ENCODE data around the gene KRT4. TPM values are rescaled to one million over a fixed set of nuclear protein-coding genes. Genes with fewer than 3 reads are reported as not detected.
"Not testable (repeated sequence)": the region's sequence is repeated elsewhere in the genome, so short reads cannot be mapped to it uniquely, and the experiment has no call there.

KRT4 gene
- total RNA-seq, 1 experiment from 2014 or later, result not detected

DNA sequence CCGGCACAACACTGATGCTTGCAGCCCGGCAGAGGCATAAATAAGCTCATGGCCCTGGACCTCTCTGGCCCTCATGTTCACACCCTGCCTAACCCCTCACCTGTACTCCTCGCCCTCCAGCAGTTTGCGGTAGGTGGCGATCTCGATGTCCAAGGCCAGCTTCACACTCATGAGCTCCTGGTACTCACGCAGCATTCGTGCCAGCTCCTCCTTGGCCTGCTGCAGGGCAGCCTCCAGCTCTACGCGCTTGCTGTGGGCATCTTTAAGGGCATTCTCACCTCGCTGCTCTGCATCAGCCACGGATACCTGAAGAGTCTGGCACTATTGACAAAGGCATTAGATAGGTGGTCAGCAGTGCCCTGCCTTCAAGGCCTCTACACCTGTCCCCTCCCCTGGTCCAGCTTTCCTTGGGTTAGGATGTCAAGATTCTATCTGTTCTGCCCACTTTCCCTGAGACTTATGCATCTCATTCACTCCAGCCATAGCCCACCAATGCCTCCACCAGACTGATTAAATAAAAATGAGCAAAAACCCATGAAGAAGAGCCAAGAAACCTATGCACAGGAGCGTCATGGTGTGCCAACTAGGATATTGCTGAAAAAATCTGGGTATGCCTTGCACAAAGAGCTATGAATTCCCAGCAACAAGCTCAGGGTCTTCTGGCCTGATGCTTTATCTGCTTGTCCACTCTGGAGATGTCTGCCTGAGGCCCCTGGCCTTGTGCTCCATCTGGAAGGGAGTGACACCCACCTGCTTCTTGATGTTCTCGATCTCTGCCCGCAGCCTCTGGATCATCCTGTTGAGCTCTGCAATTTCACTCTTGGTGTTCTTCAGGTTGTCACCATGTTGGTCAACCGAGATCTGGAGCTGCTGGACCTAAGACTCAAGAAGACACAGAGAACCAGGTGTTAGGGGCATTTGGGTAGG, 6.1 kb downstream of the KRT4 start:
- no peak for DNase-seq (ENCODE audit: low read depth)

DNA sequence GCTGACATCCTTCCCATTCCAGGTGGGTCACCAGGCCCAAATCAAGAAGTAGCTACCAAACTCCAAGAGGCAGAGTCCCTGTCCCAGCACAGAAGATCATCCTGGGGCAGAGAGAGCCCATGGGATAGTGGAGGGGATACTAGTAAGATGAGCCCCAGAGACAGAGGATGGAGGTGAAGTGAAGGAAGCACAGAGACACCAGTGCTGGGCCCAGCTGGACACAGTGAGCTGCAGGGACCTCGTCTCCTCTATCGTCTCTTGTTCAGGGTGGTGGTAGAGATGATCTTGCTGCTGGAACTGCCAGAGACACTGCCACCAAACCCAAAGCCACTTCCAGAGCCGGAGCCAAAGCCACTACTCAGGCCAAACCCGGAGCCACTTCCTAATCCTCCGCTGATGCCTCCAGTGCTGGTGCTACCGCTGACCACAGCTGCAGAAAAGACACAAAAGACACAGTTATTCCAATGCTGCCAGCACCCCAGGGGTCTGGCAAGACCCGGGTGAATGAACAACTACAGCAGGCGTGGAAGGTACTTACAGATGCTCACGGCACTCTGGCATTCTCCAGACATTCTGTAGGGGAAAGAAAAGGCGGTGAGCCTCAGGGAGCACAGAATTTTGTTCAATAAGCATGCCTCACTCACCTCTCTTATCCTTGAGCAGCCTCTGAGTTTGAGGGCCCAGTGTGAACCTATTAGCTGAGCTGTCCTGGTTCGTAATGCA, 6.9 kb downstream of the KRT4 start:
- no peak for DNase-seq (ENCODE audit: low read depth)

- no peak for DNase-seq (ENCODE audit: low read depth)
These were observed 7.6 kb downstream of the KRT4 start for GRCh38 chr12:52806169-52806811.

GRCh38 chr12:52805739-52806138, 8.2 kb downstream of the KRT4 start:
- DNase-seq (ENCODE audit: low read depth), result no peak

DNA sequence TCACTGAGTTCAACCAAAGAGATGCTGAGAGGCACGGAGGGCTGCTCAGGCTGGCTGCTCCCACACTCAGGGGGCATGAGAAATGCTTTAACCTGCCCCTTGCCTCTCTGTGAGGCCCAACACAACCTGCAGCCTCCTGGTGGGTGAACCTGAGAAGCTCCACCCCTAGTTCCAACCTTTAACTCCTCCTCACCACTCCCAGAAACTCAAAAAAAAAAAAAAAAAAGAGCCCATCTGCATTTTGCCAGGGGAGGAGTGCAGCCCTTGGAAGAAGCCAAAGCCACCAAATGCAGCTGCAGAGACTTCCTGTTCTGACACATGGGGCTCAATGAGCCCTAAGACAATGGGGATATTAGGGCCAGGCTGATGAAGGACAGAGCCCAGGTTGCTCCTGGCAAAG, 8.9 kb downstream of the KRT4 start:
- DNase-seq (ENCODE audit: low read depth), result no peak

GRCh38 chr12:52802442-52802841, 11.5 kb downstream of the KRT4 start:
- DNase-seq (ENCODE audit: low read depth), result no peak

DNA sequence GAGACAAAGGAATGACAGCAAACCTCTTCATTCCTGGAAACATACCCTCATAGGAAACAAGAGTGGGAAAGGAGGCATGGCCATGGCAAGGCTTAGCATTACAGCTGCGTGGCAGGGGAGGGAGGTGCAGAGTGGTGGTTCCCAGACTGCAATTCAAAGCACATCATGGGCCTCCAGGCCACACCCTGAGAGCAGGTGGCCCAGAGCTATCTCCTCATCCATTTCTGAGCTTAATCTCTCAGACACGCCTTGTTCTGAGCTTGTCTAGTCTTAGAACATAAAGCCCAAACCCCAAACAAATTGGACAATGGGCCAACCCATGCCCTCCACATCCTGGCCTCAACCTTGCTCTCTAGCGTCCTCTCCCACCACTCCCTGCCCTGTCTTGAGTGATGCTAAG, 12.1 kb downstream of the KRT4 start:
- DNase-seq (ENCODE audit: low read depth), result no peak

DNA sequence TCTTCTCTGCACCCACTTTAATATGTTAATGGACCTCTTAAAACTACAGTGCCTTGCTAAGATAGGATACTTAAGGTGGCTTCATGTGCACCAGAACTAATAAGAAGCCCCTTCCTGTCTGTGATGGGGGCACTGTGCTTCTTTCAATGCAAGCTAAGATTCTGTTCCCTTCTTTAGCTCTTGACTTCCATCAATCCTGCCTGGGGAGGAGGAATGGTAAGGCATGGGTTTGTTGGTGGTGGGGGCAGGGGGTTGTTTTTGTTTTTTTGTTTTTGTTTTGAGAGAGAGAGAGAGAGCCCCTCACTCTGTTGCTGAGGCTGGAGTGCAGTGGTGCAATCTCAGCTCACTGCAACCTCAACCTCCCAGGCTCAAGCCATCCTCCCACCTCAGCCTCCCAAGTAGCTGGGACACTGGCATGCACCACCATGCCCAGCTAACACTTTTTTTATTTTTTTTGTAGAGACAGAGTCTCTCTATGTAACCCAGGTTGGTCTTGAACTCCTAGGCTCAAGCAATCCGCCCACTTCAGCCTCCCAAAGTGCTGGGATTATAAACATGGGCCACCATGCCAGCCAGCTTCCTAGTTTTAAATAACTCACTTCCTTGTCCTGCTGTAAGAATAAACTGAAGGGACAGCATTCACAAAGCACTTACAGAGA, 13.5 kb downstream of the KRT4 start:
- DNase-seq (ENCODE audit: low read depth), result no peak

- DNase-seq (ENCODE audit: low read depth), result no peak
These were observed 14.3 kb downstream of the KRT4 start for GRCh38 chr12:52799505-52800211.

GRCh38 chr12:52798671-52799504, 15.0 kb downstream of the KRT4 start:
- peak; percentile 76 for DNase-seq (ENCODE audit: low read depth)

- peak; percentile 61 for DNase-seq (ENCODE audit: low read depth)
These were observed 15.8 kb downstream of the KRT4 start for GRCh38 chr12:52798003-52798670.

GRCh38 chr12:52797529-52797894, 16.4 kb downstream of the KRT4 start:
- no peak for DNase-seq (ENCODE audit: low read depth)

- no peak for DNase-seq (ENCODE audit: low read depth)
These were observed 16.9 kb downstream of the KRT4 start for GRCh38 chr12:52796839-52797528.

GRCh38 chr12:52796429-52796794, 17.5 kb downstream of the KRT4 start:
- DNase-seq (ENCODE audit: low read depth), result no peak

- no peak for DNase-seq (ENCODE audit: low read depth)
These were observed 18.1 kb downstream of the KRT4 start, which contains the start of gene KRT3 for GRCh38 chr12:52795694-52796428. Gene KRT3, minus strand, starts transcription at chr12:52796117. Its CDS starts 75 bp downstream, at chr12:52796042.

- DNase-seq (ENCODE audit: low read depth), result not testable (repeated sequence)
These were observed 18.6 kb downstream of the KRT4 start for GRCh38 chr12:52795332-52795674.

DNA sequence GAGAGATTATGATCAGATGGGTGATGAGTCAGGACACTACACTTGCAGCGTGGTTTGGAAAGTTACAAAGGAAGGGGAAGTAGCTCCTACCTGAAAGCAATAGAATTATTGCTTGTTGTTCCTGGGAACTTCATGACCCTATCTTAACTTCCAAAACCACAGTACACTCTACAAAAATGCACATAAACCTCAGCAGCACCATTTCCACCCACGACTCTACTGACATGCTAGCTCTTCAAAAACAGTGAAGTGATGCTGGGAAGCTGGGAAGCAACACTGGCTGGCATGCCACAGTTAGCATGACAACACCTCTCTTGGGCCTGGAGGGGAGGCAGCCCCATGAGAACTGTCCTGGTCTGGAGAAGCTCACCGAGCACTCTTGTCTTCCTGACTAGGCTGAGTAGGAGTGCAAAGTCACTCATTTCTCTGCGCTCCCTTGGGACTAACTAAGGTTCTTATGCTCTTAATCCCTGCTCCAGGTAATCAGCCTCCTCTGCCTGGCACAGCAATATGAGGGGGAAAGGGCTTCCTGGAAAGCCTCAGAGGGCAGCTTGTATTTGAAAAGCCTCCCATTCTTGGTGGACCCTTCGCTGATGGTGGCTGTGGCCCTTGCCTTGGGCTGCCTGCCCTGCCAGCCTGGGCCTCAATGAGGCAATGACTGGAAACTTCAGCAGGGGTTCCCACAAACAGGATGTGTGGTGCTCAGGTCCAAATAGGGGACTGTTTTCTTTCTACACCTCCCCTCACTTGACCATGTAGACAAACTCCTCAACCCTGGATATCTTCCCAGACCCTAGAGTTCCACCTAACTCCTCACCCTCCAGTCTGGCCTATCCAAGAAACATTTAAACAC, 19.2 kb downstream of the KRT4 start:
- peak; percentile 79 for DNase-seq (ENCODE audit: low read depth)
